AG04449 (cell line): ENCODE data around the gene STOML1.
A peak's percentile ranks its signal among the peaks of the same experiment; 100 is the strongest.

Experiments used
- CTCF ChIA-PET: fragments of 350-600 bp; formaldehyde crosslinking; extraction: SDS; loops from one replicate; lab custom pipeline; 2021; ENCODE audit warnings: antibody characterized with exemption; lab: Yijun Ruan, JAX
- POLR2A ChIA-PET: fragments of 400-600, 350-600 bp; formaldehyde crosslinking; extraction: SDS; loops from one replicate; lab custom pipeline; 2020; ENCODE audit warnings: antibody characterized with exemption, inconsistent platforms; lab: Yijun Ruan, JAX
- DNase-seq: peaks from one replicate; pipeline ENCODE4 v3.0.0-alpha.2; 2010; ENCODE audit warnings: low read depth, low spot score
- H3K4me3 ChIP-seq: 2 replicates; pipeline ENCODE4 v1.5.1; 2011; ENCODE audit warnings: low read depth, mild to moderate bottlenecking, control low read depth, low read length
- CTCF ChIP-seq: IDR thresholded peaks from one replicate; pipeline ENCODE4 v1.5.1; 2011; ENCODE audit warnings: mild to moderate bottlenecking, moderate library complexity, low read length, control low read depth, inconsistent platforms; ENCODE audit not compliant: insufficient read depth; ENCODE audit errors: missing control alignments

STOML1 gene

GRCh38 chr15:73950831-73951561 lies 41.1 kb downstream of the STOML1 start:
- peak; percentile 93 for TF ChIP-seq CTCF
- peak; percentile 91 for DNase-seq
- POLR2A ChIA-PET: interaction anchor here (0.6 to 1.4 kb wide), 7 partner anchors 11 to 368 kb away, joined by 3 to 15 read pairs (median 4); partner anchors contain the start of gene LOXL1
- CTCF ChIA-PET: interaction anchor here (0.7 to 17.8 kb wide), 20 partner anchors 8 to 371 kb away, joined by 3 to 317 read pairs (median 7); no protein-coding TSS in a partner anchor
- H3K4me3 ChIP-seq: no peak overlapping the region

GRCh38 chr15:73950479-73950830 lies 41.6 kb downstream of the STOML1 start:
- no peak for DNase-seq
- no peak overlapping the region for H3K4me3 ChIP-seq
- no peak for TF ChIP-seq CTCF
- POLR2A ChIA-PET: interaction anchor here (0.6 to 1.4 kb wide), 5 partner anchors 10 to 369 kb away, joined by 3 to 15 read pairs (median 3); partner anchors contain the start of gene LOXL1
- CTCF ChIA-PET: interaction anchor here (1.0 to 17.8 kb wide), 19 partner anchors 7 to 371 kb away, joined by 3 to 317 read pairs (median 7); no protein-coding TSS in a partner anchor

- DNase-seq: no peak
- POLR2A ChIA-PET: no interaction called here
- H3K4me3 ChIP-seq: no peak overlapping the region
- CTCF ChIA-PET: interaction anchor here (0.6 to 17.8 kb wide), 11 partner anchors 9 to 370 kb away, joined by 3 to 317 read pairs (median 6); partner anchors contain the start of genes LOXL1 and TBC1D21
- TF ChIP-seq CTCF: no peak
Measured at GRCh38 chr15:73949496-73949895, 42.6 kb downstream of the STOML1 start.

GRCh38 chr15:73948982-73949381 lies 43.1 kb downstream of the STOML1 start:
- no peak overlapping the region for H3K4me3 ChIP-seq
- TF ChIP-seq CTCF: no peak
- CTCF ChIA-PET: interaction anchor here (0.9 to 17.8 kb wide), 12 partner anchors 10 to 370 kb away, joined by 3 to 317 read pairs (median 6); partner anchors contain the start of genes LOXL1, PML and TBC1D21
- POLR2A ChIA-PET: no interaction called here
- DNase-seq: no peak

GRCh38 chr15:73948396-73948795 lies 43.7 kb downstream of the STOML1 start:
- POLR2A ChIA-PET: no interaction called here
- TF ChIP-seq CTCF: no peak
- CTCF ChIA-PET: interaction anchor here (0.9 to 17.8 kb wide), 10 partner anchors 9 to 371 kb away, joined by 3 to 317 read pairs (median 6); partner anchors contain the start of genes PML and TBC1D21
- DNase-seq: no peak
- H3K4me3 ChIP-seq: no peak overlapping the region

GRCh38 chr15:73947651-73948050 lies 44.4 kb downstream of the STOML1 start:
- CTCF ChIA-PET: interaction anchor here (1.7 to 17.8 kb wide), 4 partner anchors 8 to 74 kb away, joined by 7 to 317 read pairs (median 33); partner anchors contain the start of gene TBC1D21
- POLR2A ChIA-PET: no interaction called here
- no peak for TF ChIP-seq CTCF
- no peak overlapping the region for H3K4me3 ChIP-seq
- no peak for DNase-seq
